Measurements from ENCODE around the gene HNRNPLL.

HNRNPLL gene

DNA sequence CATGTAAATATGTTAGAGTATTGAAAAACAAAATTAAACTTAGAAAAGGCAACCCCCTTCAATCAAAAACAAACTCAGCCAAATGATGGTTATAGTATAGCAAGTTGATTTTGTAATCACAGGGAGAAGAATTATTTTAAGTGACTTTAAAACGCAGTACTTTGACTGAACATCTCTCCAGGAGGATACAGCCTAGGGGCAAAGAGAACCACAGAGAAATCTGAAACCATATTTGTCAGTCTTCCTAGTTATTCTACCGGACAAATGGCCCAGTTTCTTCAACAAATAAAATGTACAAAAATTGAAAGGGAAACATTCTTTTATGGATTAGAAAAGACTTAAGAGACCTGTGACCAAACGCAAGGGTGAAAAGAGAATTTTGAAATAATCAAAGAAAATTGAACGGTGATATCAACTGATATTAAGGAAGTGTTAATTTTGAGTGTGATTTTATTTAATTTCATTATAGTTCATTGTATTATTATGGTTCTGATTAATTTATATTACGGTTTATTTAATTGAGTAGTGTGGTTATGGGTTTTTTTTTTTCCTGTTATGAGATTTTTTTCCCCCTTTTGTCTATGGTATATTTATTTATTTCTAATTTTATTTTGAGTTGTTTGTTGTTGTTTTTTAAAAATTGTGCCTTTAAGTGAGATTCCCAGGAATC, 75.3 kb downstream of the HNRNPLL start:
- DNase-seq (ENCODE audit: low spot score), result no peak

- no peak for DNase-seq (ENCODE audit: low spot score)
Measured at GRCh38 chr2:38526195-38526594, 76.5 kb downstream of the HNRNPLL start.

DNA sequence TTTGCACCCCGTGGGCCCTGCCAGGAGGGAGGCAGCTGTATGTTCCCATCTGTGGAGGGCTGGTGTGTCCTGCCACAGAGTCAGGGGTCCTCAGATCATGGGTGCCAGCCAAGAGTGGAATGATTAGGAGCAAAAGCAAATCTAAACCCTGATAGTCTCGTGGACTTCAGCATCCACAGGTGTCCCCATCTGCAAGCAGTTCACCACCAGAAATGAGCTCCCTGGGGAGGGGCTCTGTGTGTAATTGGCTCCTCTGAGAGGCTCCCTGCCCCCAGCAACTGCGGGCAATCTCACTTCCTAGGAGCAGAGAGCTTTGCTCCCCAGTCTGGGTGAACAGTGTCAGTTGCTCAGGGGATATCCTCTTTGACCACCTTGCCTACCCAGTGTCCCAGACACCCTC, 78.1 kb downstream of the HNRNPLL start:
- no peak for DNase-seq (ENCODE audit: low spot score)

- no peak for DNase-seq (ENCODE audit: low spot score)
Measured at GRCh38 chr2:38523728-38524437, 78.8 kb downstream of the HNRNPLL start.

GRCh38 chr2:38522754-38523349, 79.9 kb downstream of the HNRNPLL start:
- DNase-seq (ENCODE audit: low spot score), result no peak

DNA sequence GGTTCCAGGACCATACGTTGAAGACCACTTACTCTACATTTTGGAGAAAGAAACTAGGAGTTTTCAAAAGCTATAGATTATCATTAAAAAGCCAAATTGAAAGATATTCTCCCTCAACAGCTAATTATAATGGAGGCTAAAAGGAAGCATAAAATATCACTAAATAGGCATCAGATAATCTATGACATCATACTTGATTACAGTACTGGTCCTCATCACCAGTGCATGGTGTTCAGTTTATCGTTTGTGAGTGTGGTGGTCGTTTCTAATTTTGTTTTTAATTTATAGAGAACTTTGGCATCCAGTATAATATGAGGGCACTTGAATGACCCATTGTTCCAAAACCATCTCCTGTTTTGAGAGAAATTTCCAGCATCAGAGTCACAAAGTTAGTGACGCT, 80.9 kb downstream of the HNRNPLL start:
- no peak for DNase-seq (ENCODE audit: low spot score)

DNA sequence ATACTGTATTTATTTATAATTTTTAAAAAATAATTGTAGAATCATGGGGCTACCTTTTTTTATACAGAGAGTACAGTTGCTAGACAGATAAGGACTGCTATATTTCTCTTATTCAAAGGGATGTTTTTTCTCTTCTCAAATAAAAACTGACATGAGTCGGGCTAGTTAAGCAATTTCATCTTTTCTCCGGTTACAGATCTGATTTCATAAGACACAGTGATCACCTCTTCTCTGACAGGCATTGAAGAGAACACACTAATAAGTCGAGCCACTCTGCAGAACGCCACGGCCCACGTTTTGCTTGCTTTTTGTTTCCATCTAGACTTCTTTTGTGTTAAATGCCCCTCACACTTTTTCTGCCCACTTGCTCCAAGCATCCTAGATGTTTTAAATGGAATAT, 85.4 kb downstream of the HNRNPLL start:
- no peak for DNase-seq (ENCODE audit: low spot score)

DNA sequence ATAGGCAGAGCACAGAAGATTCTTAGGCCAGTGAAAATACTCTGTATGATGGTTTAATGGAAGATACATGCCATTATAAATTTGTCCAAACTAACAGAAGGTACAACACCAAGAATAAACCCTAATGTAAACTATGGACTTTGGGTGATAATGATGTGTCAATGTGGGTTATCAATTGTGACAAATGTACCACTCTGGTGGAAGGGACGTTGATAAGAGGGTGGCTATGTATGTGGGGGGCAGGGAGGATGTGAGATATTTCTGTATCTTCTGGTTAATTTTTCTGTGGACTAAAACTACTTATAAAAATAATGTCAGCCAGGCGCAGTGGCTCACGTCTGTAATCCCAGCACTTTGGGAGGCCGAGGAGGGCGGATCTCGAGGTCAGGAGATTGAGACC, 86.2 kb downstream of the HNRNPLL start:
- no peak for DNase-seq (ENCODE audit: low spot score)

DNA sequence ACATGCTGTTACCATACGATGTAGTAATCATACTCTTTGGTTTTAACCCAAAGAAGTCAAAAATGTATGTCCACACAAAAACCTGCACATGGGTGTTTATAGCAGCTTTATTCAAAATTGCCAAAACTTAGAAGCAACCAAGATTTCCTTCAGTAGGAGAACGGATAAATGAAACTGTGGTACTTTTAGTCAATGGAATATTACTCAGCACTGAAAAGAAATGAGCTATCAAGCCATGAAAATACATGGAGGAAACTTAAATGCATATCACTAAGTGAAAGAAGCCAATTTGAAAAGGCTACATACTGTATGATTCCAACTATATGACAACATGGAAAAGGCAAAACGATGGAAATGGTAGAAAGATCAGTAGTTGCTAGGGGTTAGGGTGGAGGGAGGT, 86.6 kb downstream of the HNRNPLL start:
- DNase-seq (ENCODE audit: low spot score), result no peak

GRCh38 chr2:38515155-38516074, 87.3 kb downstream of the HNRNPLL start:
- DNase-seq (ENCODE audit: low spot score), result no peak

GRCh38 chr2:38514603-38515154, 88.0 kb downstream of the HNRNPLL start:
- DNase-seq (ENCODE audit: low spot score), result no peak

GRCh38 chr2:38512211-38512610, 90.5 kb downstream of the HNRNPLL start:
- no peak for DNase-seq (ENCODE audit: low spot score)

Measured in SW480 (cell line).